IMR-90 (cell line): ENCODE results near the gene FAM177A1.
"Not testable (repeated sequence)": the region's sequence is repeated elsewhere in the genome, so short reads cannot be mapped to it uniquely, and the experiment has no call there.

Source experiments
- CEBPB ChIP-seq: IDR thresholded peaks from 2 replicates; pipeline ENCODE4 v1.6.1; 2012; ENCODE audit warnings: low read depth, low read length, improper control_type of control experiment
- NFE2L2 ChIP-seq: fragments of 150-350 bp; IDR thresholded peaks from 2 replicates; pipeline ENCODE4 v1.6.1; 2016; ENCODE audit warnings: low read depth, mild to moderate bottlenecking, low read length
- RAD21 ChIP-seq: IDR thresholded peaks from 2 replicates; pipeline ENCODE4 v1.6.1; 2012; ENCODE audit warnings: low read length, improper control_type of control experiment
- RFX5 ChIP-seq: IDR thresholded peaks from 2 replicates; pipeline ENCODE4 v1.8.0; 2012; ENCODE audit warnings: low read depth, mild to moderate bottlenecking, low read length, moderate library complexity
- SMC3 ChIP-seq: fragments of 150-350 bp; IDR thresholded peaks from 2 replicates; pipeline ENCODE4 v1.6.1; 2016; ENCODE audit warnings: low read depth, mild to moderate bottlenecking, antibody characterized with exemption, low read length, moderate library complexity
- TF ChIP-seq, protein P1 (sequence below): conservative IDR thresholded peaks from 2 replicates; pipeline ENCODE4 v1.5.1; 2012; ENCODE audit warnings: mild to moderate bottlenecking, low read depth, low read length, improper control_type of control experiment
- TF ChIP-seq, protein P2 (sequence below): fragments of 150-350 bp; IDR thresholded peaks from 2 replicates; pipeline ENCODE4 v1.6.1; 2017; ENCODE audit warnings: mild to moderate bottlenecking, antibody characterized with exemption, low read length, low read depth

DNA sequence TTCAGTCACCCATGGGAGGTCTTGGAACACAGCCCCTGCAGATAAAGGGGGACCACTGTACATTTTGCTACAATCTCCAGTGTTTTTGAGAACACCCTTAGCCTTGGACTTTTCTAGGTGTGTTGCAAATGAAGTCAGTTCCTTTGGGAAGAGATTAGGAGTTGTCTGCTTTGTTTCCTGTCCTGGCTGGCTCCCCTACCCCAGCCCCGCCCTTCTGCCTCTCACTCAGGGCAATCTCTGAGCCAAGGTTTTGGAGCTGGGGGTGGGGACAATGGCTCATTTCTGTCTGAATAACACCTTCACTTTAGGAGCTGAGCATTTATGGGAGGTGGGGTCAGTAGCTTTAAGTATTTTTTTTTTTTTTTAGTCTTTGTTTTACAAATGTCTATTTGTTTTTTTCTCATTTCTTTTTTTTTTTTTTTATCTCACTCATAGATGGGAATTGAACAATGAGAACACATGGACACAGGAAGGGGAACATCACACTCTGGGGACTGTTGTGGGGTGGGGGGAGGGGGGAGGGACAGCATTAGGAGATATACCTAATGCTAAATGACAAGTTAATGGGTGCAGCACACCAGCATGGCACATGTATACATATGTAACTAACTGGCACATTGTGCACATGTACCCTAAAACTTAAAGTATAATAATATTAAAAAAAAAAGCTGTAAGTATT is 15.2 kb downstream of the FAM177A1 start:
- TF ChIP-seq, protein P1, sequence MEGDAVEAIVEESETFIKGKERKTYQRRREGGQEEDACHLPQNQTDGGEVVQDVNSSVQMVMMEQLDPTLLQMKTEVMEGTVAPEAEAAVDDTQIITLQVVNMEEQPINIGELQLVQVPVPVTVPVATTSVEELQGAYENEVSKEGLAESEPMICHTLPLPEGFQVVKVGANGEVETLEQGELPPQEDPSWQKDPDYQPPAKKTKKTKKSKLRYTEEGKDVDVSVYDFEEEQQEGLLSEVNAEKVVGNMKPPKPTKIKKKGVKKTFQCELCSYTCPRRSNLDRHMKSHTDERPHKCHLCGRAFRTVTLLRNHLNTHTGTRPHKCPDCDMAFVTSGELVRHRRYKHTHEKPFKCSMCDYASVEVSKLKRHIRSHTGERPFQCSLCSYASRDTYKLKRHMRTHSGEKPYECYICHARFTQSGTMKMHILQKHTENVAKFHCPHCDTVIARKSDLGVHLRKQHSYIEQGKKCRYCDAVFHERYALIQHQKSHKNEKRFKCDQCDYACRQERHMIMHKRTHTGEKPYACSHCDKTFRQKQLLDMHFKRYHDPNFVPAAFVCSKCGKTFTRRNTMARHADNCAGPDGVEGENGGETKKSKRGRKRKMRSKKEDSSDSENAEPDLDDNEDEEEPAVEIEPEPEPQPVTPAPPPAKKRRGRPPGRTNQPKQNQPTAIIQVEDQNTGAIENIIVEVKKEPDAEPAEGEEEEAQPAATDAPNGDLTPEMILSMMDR = not testable (repeated sequence)
- not testable (repeated sequence) for TF ChIP-seq NFE2L2, SMC3, RAD21, RFX5, CEBPB
- TF ChIP-seq, protein P2, sequence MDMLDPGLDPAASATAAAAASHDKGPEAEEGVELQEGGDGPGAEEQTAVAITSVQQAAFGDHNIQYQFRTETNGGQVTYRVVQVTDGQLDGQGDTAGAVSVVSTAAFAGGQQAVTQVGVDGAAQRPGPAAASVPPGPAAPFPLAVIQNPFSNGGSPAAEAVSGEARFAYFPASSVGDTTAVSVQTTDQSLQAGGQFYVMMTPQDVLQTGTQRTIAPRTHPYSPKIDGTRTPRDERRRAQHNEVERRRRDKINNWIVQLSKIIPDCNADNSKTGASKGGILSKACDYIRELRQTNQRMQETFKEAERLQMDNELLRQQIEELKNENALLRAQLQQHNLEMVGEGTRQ = not testable (repeated sequence)
